Brain pericyte (primary cell): ENCODE measurements around the gene RSRP1.

ENCODE experiments used
- DNase-seq: peaks from one replicate; pipeline ENCODE4 v3.0.0-alpha.2; 2012; ENCODE audit warnings: low read depth, low spot score

The RSRP1 gene

DNA sequence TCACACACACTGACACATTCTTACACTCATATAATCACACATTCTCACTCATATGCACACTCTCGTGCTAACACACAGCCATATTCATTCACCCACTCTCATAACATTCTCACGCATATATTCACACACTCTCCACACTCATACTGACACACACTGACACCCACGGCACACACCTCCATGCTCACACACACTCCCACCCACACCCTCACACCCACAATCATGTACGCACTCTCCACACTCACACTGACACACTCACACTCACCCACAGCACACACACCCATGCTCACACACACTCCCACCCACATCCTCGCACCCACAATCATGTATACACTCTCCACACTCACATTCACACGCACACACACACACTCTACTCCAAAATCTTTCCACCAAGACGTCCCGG is 53.2 kb downstream of the RSRP1 start:
- DNase-seq, result no peak

GRCh38 chr1:25193229-25193628 is 54.0 kb downstream of the RSRP1 start:
- DNase-seq, result no peak
